ENCODE measurements around the gene DONSON. TPM values are rescaled to one million over a fixed set of nuclear protein-coding genes. Genes with fewer than 3 reads are reported as not detected.
A peak's percentile ranks its signal among the peaks of the same experiment; 100 is the strongest.

The DONSON gene
- total RNA-seq, 1 donor from 2014 or later: 10.3 TPM

- Histone ChIP-seq H3K4me3 (peak overlapping the region; percentile 73 to 74), H3K27ac (peak overlapping the region; percentile 97), H3K4me1 (peaks cover 32% of the 10 kb centered on the region), H3K27me3 (no peaks in the 10 kb centered on the region), H3K9me3 (no peaks in the 10 kb centered on the region), H3K36me3 (peaks cover 0 to 23% of the 10 kb centered on the region in 2 donors)
- intact Hi-C loops (cut with DNase I): no loop called here
- TF ChIP-seq POLR2A (IDR thresholded peaks at IDR 0.05) (no peak), POLR2AphosphoS5 (IDR thresholded peaks at IDR 0.05; ENCODE audit: insufficient read depth in 1 of 2, low read depth in 1 of 2) (no peak), CTCF (IDR thresholded peaks at IDR 0.05) (no peak)
- DNase-seq (ENCODE audit: extremely low spot score in 2 of 2): no peak
These were observed 47.3 kb downstream of the DONSON start for GRCh38 chr21:33541105-33541711.

- H3K36me3 ChIP-seq: peaks cover 0 to 23% of the 10 kb centered on the region in 2 donors
- DNase-seq (ENCODE audit: extremely low spot score in 2 of 2): no peak
- TF ChIP-seq POLR2AphosphoS5 (IDR thresholded peaks at IDR 0.05; ENCODE audit: insufficient read depth in 1 of 2, low read depth in 1 of 2) (no peak), CTCF (IDR thresholded peaks at IDR 0.05) (no peak), POLR2A (IDR thresholded peaks at IDR 0.05) (no peak)
- intact Hi-C loops (cut with DNase I): no loop called here
- H3K4me1 ChIP-seq: peaks cover 31% of the 10 kb centered on the region
- H3K27me3 ChIP-seq: no peaks in the 10 kb centered on the region
- H3K4me3 ChIP-seq: peak overlapping the region in 1 of 2 donors; percentile 74
- H3K27ac ChIP-seq: no peak overlapping the region
- H3K9me3 ChIP-seq: no peaks in the 10 kb centered on the region
These were observed 47.8 kb downstream of the DONSON start for GRCh38 chr21:33540711-33541104.

GRCh38 chr21:33539616-33540015, 48.9 kb downstream of the DONSON start:
- H3K9me3 ChIP-seq: no peaks in the 10 kb centered on the region
- H3K27ac ChIP-seq: no peak overlapping the region
- peaks cover 20% of the 10 kb centered on the region for H3K4me1 ChIP-seq
- intact Hi-C loops (cut with DNase I): no loop called here
- no peak for TF ChIP-seq POLR2A (IDR thresholded peaks at IDR 0.05)
- TF ChIP-seq POLR2AphosphoS5 (IDR thresholded peaks at IDR 0.05; ENCODE audit: insufficient read depth in 1 of 2, low read depth in 1 of 2): no peak
- TF ChIP-seq CTCF (IDR thresholded peaks at IDR 0.05): no peak
- H3K36me3 ChIP-seq: peaks cover 0 to 25% of the 10 kb centered on the region in 2 donors
- no peak overlapping the region for H3K4me3 ChIP-seq
- H3K27me3 ChIP-seq: no peaks in the 10 kb centered on the region
- no peak for DNase-seq (ENCODE audit: extremely low spot score in 2 of 2)

GRCh38 chr21:33537212-33537611, 51.3 kb downstream of the DONSON start:
- Histone ChIP-seq H3K4me1 (peaks cover 15% of the 10 kb centered on the region), H3K36me3 (peaks cover 0 to 48% of the 10 kb centered on the region in 2 donors), H3K4me3 (no peak overlapping the region), H3K27ac (no peak overlapping the region), H3K27me3 (no peaks in the 10 kb centered on the region), H3K9me3 (no peaks in the 10 kb centered on the region)
- DNase-seq (ENCODE audit: extremely low spot score in 2 of 2): no peak
- no peak for TF ChIP-seq POLR2AphosphoS5 (IDR thresholded peaks at IDR 0.05; ENCODE audit: insufficient read depth in 1 of 2, low read depth in 1 of 2)
- TF ChIP-seq POLR2A (IDR thresholded peaks at IDR 0.05): no peak
- TF ChIP-seq CTCF (IDR thresholded peaks at IDR 0.05): no peak
- intact Hi-C loops (cut with DNase I): no loop called here

GRCh38 chr21:33531007-33531406, 57.5 kb downstream of the DONSON start:
- no peaks in the 10 kb centered on the region for H3K9me3 ChIP-seq
- H3K4me1 ChIP-seq: no peaks in the 10 kb centered on the region
- no peak for DNase-seq (ENCODE audit: extremely low spot score in 2 of 2)
- TF ChIP-seq POLR2A (IDR thresholded peaks at IDR 0.05) (no peak), POLR2AphosphoS5 (IDR thresholded peaks at IDR 0.05; ENCODE audit: insufficient read depth in 1 of 2, low read depth in 1 of 2) (no peak), CTCF (IDR thresholded peaks at IDR 0.05) (no peak)
- intact Hi-C loops (cut with DNase I): no loop called here
- H3K27me3 ChIP-seq: no peaks in the 10 kb centered on the region
- peaks cover 0 to 53% of the 10 kb centered on the region in 2 donors for H3K36me3 ChIP-seq
- no peak overlapping the region for H3K4me3 ChIP-seq
- no peak overlapping the region for H3K27ac ChIP-seq

Data from vagina (tissue), 2 donors.